KG1 (cell line): Measurements from ENCODE around the gene TMEM167B.

Experiments
- DNase-seq: peaks from one replicate; lab custom pipeline; 2025; lab: John Stamatoyannopoulos, UW

TMEM167B gene

DNA sequence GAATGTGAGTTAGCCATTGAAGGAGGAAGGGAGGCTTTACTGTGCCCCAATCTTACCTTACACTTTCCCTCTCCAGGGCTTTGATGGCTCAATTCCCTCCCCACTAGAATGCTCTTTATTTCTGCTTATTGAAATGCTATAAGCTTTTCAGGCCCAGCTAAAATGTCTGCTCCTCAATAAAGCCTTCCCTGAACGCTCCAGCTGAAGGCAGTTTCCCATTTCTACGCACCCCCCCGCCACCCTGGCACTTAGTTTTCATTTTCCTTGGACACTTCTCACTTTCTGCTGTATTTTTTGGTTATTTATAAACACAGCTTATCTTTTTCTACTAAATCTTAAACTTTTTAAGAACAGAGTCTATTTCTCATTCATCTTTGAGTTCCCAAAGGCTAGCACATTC lies 7.1 kb upstream of the TMEM167B start:
- no peak for DNase-seq

DNA sequence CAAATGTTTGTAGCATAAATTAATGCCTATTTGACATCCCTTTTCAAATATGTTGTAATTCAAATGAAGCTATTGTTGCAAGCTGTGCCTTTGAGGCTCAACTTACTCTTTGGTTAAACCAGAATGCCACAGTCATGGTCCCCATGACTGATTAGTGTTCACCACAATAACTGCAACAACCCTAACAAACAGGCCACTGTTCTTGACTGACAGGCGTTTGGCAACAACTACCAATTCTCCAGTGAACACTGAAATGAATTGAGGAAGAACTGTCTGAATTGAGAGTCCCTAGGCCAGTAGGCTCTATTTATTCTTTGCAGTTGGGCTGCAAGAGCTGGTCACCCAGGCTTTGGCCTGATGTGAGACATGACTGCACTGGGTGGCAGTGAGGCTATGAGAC lies 6.6 kb upstream of the TMEM167B start:
- DNase-seq = no peak

DNA sequence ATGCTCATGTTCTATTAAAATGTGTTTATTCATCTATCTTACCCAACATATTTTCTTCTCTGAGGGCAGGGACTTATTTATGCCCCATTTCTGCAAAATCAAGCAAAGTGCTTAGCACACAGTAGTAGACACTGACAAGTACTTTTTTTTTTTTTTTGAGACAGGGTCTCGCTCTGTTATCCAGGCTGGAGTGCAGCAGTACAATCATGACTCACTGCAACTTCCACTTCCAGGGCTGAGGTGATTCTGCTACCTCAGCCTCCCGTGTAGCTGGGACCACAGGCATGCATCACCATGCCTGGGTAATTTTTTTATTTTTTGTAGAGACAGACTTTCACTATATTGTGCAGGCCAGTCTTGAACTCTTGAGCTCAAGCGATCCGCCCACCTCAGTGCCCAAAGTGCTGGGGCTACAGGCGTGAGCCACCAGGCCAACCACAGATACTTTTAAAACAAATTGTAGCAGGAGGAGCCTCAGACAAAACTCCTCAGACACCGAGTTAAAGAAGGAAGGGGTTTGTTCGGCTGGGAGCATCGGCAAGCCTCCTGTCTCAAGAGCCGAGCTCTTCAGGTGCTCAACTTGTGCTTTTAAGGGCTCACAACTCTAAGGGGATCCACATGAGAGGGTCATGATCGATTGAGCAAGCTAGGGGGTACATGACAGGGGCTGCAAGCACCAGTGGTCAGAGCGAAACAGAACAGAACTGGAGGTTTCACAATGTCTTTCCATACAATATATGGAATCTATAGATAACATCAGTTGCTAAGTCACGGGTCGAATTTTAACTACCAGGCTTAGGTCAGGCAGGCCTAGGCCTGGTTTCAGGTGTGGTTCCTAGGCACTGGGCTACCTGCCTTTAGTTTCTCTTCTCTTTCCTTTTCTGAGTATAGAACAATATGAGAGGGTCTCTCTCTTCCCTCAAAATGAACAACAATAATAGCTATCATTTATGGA lies 5.7 kb upstream of the TMEM167B start:
- DNase-seq = no peak

DNA sequence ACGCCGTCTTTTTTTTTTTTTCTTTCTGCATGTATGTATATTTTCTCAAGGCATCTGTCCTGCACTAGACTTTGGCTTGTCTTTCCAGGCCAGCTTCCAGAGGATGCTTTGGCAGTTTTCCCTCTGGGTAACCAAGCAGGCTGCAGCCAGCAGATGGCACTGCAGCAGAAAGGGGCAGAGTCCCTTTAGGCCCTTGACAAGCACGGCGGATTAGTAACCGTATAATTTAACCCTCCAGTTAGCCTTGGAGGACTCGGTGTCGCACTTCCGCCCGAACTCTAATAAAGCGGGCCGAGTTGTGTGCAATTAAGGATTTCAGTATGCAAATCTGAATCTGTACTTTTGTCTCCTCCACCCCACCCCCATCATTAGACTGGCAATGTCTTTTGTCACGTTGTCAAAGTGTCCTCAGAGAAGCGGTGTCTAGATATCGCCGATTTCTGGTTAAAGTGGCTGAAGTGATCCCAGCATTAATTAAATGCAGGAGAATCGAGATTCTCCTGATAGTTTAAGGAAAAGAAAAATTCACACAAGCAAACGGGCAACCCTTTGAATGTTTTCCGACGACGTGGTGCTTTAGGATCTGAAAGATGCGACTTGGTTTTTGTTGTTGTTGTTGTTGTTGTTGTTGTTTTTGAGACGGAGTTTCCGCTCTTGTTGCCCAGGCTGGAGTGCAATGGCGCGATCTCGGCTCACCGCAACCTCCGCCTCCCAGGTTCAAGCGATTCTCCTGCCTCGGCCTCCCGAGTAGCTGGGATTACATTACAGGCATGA lies 1.1 kb upstream of the TMEM167B start:
- no peak for DNase-seq

DNA sequence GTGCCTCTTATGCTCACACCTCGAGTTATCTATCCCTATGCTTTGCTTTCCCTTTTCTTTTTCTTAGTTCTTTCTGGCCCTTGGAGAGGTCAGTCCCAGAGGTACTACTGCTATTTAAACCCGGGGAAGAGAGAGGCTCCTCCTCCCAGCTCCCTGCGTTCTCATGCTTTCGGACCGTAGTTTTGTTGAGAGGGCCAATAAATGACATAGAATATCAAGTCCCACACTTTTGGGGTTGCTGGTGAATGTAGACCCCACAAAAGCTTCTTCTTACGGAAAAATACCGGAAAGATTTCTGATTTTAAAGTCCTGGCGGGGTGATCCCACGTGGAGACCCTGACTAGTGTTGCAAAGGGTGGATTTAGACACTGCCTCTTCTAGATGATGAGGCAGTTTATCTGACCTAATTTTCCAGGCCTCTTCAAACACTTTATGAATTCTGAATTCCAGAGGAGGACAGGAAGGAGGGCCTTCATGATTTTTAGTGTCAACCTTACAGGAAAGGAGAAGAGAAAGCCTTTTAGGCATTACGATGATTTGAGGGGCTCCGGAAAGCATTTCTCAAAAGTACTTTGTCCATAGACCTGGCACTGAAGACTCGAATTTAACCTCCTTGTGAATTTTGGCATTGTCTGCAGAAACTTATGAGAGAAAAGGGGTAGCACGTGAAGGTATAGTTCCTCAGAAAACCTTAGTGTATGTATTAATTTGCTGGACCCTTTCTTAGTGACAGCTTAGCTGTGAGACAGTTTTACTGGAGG lies 694 bp downstream of the TMEM167B start:
- DNase-seq = peak; percentile 54

DNA sequence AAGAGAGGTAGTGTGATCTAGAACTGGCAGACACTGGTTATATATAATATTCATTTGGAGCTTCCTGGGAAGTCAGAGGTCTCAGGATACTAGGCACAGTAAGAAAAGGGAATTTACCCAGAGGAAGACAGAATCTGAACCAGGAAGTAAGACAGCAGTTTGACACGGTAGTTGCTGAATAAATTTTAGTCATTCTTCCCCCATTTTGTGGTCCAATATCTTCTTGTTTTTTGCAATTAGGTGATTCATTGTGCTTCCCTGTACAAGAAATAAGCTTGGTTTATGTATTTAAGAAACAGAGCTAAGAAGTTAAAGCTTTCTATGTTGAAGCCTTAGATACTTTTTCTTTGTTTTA lies 1.3 kb downstream of the TMEM167B start:
- DNase-seq = no peak

DNA sequence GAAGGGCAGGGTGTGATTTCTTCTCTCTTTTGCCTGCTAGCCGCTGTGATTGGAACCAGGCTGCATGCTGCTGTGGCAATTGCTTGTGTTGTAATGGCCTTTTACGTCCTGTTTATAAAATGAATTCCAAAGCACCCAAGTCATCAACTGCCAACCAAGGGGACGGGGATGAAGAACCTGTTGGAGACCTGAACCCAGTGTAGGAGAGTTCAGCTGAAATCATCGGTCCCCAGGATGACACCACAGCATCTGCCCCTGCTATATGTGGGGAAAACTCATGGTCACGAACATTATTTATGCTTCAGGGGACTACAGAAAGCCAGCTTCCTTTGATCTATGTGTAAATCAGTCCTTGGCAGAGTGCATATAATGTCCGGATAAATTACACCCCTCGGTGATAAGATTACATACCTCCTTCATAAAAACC lies 3.8 kb downstream of the TMEM167B start:
- DNase-seq = no peak

DNA sequence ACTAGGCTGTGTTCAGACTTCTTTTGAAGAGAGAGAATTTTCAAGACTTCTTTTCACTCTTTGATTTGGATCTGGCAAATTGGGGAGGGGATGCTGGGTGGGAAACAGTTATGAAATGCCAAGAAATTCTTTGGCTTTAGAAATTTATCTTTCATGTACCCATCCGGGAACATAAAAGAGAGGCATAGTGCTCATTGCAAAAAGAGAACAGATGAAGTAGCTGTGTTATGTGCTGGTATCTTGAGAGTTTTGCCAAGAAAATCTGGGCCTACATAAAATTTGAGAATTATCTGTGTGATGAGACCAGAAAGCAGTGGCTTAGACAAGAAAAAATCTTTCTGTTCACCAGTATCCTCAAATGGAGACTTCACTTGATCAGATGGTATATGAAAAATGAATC lies 4.3 kb downstream of the TMEM167B start:
- no peak for DNase-seq

DNA sequence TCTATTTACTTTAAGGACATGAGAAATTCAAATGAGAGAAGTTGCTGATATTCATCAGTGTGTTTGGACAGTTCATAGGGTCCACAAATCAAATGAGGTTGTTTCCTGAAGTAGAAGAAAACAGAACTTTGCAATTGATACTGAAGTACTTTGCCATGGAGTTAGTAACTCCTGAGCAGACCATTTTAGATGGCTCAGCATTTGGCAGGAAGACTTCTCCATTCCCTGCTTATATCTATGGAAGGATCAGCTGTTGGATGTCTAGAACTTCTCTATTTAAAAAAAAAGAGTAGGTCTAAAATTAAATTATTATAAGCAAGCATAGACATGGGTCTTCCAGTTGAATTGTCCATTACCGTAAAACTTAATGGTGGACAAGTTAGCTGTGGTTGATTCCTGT lies 5.1 kb downstream of the TMEM167B start:
- no peak for DNase-seq

DNA sequence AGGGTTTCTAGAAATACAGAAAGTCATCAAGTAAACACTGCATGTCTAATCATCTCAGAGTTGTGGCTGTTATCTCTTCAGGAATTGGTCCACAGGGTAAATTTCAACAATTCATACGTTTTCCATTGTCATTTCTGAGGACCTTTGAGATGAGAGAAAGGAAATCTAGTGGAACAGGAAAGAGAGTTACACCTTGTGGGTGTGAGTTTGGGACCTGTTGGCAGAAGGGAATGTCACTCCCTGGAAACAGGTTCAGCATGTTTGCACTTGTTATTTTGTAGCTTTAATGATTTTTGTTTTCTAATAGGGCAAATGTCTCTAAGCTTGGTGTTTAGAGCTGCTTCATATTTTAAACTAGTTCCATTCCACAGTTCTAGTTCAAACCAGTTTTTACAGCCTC lies 5.6 kb downstream of the TMEM167B start:
- DNase-seq = no peak

DNA sequence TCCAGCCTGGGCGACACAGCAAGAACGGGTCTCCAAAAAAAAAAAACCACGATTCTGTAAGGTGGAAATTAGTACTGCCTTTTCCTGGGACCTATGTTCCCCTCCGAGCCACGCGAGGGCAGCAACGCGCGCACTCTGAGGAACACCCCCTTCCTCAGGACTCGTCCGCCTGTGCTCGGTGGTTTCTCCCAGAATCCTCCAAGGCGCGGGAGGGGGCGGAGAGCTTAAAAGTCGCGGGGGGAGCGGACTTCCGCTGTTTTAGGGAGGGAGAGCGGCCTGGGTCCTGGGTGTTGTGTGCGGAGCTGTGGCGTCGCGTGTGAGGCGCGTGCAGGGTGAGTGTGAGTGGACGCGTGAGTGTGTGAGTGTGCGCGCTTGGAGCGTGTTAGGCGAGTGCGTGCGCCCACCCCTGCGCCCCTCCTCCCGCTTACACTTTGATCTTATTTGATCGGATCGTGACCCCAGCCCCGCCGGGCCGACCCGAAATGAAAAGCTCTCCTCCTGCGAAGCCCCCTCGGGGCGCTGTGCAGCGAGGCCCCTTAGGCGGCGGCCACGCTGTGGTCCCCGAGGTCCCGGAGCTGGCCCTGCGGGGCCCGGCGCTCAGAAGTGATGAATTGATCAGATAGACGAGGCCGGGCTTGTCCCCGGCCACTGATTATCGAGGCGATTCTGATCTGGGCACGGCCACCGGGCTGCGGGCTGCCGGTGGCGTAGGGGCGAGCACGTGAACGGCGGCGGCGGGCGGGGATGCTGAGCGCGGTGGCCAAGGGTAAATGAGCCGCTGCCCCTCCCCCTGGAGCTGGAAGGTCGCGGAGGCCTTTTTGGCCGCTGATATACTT lies 9.6 kb downstream of the TMEM167B start:
- DNase-seq = peak; percentile 90

DNA sequence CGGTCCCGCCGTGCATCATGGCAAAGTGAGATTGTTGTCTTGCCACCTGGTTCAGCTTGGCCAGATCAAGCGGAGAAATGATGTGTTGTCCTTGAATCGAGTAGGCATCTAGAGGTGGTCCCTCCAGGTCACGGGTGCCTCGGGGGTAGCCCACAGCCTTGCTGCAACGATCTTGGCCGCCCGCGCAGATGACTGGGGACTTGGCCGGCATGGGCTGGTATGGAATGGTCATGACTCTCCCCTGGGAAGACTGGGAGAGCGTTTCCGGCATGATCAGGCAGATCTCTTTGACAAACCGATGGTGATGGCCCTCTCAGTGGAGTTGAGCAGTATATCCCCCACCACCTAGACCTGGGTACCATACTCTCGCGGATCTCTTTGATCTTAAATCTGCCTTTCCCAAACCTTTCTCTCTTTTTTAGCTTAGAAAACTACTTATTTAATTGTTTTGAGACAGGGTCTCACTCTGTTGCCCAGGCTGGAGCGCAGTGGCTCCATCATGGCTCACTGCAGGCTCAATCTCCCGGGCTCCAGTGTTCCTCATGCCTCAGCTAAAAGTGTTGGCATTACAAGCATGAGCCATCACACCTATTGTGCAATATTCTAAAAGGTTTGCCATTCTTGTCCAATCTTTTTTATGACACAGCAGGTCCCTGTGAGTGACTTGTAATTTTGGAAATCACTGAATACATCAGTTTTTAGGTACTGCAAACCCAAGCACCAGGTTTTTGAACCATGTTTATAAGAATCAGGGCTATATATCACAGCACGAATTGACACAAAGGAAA lies 14.0 kb downstream of the TMEM167B start:
- no peak for DNase-seq

DNA sequence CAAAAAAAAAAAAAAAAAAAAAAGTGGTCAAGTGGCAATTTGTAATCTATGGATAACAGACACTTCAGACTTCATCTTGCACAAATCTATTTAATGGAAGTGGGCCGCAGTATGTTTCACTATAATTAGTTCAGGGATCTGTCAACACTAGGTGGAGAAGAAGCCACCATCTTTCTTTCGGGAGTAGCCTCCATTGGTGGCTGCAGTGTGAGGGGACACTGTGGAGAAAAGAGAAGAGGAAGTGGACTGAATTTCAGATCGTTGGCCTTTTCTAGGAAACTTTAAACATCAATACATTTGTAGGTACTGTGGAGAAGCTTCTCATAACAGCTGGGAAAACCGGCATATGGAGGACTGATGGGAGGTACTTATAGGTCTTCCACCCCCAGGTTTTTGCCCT lies 15.3 kb downstream of the TMEM167B start:
- no peak for DNase-seq

DNA sequence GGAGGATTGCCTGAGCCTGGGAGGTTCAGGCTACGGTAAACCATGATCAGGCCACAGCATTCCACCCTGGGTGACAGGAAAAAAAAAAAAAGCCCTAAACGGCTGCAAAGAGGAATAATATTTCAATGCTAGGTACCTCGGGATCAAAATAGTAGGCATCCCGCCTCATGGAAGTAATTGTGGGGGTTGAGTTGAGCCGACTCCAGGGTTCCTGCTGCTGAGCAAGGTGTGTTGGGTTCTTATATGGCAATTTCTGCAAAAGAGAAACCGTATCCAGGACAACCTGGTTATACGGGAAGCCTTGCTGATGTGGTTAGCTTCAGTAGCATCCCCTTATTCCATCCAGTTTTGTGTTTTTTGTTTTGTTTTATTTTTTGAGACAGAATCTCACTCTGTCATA lies 17.2 kb downstream of the TMEM167B start:
- no peak for DNase-seq

DNA sequence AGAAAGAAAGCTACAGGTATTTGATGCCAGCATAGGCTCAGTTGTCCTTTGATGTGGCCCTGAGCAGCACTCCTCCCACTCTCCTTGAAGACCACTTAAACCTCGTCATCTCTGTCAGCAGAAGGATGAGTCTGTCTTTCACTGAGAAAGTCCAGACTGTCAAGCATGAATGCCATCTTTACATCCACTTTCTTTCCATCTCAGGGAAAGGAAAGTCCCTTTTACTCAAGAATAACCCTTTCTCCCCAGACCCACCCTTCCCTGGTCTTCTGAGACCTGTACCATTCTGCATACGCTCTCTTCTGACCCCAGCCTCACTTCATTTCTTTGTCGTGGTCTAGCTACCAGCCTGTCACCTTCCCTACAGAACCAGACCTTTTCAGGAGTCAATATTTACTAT lies 19.3 kb downstream of the TMEM167B start:
- DNase-seq = no peak

DNA sequence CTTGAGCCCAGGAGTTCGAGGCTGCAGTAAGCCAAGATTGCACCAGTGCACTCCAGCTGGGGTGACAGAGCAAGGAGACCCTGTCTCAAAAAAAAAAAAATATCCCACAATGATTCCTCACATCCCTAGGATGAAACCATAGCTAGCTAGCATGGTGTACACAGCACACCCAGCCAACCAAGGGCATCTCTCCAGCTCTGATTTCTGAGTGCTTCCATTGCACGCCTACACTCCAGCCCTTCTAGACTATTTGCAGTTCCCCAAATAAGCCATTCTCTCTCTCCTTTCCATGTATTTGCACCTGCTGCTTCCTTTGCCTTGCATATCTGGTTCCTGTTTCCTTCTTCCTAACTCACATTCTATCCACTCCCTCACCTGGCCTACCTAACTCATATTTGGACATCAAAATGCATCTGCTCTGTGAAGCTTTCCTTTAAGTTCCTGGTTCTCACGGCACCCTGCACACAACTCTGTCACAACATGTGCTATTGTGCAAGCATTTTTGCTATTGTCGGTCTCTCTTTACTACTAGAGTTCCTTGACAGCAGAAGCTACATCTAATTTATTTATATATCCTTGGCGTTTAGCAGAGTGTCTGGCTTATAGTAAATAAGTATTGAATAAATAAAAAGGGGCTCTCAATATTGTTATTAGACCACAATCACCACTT lies 21.0 kb downstream of the TMEM167B start:
- DNase-seq = no peak

DNA sequence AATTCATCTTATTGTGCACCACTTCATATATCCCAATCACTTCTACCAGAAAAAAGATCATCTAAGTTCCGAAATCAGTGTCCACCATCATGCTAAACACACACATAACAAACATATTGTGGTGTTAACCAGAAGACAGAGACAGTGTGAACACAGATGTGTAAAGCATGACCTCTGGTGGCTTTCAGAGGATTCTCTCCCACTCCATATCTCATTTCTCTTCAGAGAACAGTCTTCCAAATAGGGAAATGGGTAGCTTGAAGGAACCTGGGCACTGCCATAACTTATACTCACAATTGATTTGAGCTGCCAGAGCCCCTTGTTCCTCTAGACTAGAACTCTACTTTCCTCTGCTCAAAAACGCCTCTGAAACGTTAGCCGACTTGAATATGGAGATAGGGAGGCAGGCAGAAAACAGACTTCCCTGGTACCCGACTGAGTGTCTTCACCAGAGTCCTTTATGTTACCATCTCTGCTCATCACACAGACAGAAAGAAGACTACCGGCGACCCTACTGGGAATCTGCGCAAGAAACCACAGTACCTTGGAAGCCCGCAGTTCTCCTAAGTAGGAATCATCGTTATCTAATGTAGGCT lies 21.6 kb downstream of the TMEM167B start:
- no peak for DNase-seq

DNA sequence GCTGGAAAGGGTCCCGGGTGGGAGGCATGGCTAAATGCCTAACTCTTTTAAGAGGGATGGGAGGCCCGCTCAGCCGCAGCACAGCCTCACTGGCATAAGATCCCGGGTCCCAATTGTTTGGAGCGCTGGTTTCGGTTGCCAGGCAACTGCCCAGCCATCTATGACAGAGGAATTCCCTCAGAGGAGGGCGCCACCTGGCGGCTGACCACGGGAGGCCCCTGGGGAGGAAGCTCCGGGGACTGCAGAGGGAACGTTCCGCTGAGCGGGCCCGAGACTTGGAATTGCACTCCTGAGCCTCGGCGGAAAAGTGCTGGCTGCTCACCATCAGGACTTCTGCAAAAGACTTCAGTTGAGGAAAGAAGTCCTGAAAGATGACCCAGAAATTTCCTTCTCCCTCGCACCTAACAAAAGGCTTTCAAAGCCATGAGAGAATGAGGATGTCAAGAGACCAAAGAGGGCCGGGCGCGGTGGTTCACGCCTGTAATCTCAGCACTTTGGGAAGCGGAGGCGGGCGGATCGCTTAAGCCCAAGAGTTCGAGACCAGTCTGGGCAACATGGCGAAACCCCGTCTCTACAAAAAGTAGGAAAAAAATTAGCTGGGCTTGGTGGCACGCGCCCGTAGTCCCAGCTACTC lies 22.2 kb downstream of the TMEM167B start:
- peak; percentile 51 for DNase-seq

DNA sequence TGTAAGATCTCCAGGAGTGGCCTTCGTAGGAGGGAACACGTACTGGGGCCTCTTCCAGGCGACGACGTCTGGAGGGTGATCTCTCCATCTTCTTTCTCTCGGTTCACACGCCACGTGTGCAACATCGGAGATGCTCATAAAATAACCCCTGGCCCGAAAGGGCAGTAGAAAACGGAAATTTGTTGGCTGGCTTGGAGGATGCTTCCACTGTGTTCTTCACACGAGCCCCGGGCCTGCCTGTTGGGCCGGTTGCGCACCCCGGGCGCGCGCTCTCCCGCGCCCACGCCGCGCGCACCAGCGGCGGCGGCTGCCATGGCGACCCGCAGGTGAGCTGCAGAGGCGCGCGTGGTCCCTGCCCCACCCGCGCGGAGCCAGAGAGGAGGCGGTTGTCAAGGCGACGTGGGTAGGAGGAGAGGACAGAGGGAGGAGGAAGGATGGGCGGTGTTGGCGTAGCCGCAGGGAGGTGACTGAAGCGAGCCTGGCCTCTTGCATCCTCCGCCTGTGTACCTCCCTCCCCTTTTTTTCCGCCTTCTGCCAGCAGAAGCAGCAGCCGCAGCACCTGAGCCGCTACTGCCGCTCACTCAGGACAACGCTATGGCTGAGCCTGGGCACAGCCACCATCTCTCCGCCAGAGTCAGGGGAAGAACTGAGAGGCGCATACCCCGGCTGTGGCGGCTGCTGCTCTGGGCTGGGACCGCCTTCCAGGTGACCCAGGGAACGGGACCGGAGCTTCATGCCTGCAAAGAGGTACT lies 23.2 kb downstream of the TMEM167B start, which contains the start of gene ELAPOR1:
Gene ELAPOR1 (plus strand): TSS at position 526 of the 752 bp plus-strand sequence. CDS start 69 bp downstream, at position 595.
- DNase-seq = no peak
